ENCODE results near the gene BCAP29. TPM values are rescaled to one million over a fixed set of nuclear protein-coding genes. Genes with fewer than 3 reads are reported as not detected.

Gene BCAP29
- total and polyA plus RNA-seq, 2 of the 8 experiments (the other 6 are each of a cell fraction or from before 2014, with no cell fraction given): 6.8 to 18.1 TPM

DNA sequence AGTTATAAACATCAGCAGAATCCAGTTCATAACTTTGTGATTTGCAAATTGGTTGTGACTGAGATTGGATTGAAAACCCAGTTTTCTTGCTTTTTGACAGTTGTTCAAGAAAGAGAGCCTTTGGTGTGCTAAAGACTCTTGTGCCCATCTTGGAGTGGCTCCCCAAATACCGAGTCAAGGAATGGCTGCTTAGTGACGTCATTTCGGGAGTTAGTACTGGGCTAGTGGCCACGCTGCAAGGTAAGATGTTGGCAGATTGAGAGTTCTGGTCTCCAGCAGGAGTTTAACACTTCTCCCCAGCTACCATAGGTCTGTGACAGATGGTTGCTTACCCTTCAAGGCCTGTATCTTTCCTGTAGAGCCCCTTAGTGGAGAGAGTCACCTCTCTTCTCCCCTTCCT lies 83.2 kb downstream of the BCAP29 start:
- H4K20me1 ChIP-seq (replicated peaks in 1 of 2; ENCODE audit: control insufficient read depth in 1 of 2, insufficient read depth in 2 of 2, low read length in 2 of 2): peaks cover 1 to 2% of the 10 kb centered on the region in 2 experiments
- TF ChIP-seq BRCA1 (IDR thresholded peaks at IDR 0.05; ENCODE audit: low read depth, low read length): no peak
- TF ChIP-seq EP300 (IDR thresholded peaks at IDR 0.05; ENCODE audit: borderline replicate concordance in 1 of 2, low read depth in 2 of 2, low read length in 2 of 2): no peak
- TF ChIP-seq SUZ12 (IDR thresholded peaks at IDR 0.05; ENCODE audit: low read length): no peak
- TF ChIP-seq E2F6 (IDR thresholded peaks at IDR 0.05): no peak
- TF ChIP-seq TBP (IDR thresholded peaks at IDR 0.05; ENCODE audit: low read depth, low read length): no peak
- TF ChIP-seq EGR1 (IDR thresholded peaks at IDR 0.05; ENCODE audit: borderline replicate concordance, low read depth, low read length): no peak
- H2BK12ac ChIP-seq (ENCODE audit: low read depth, low read length): no peak overlapping the region
- no peak overlapping the region for H2AFZ ChIP-seq (ENCODE audit: low read length)
- no peaks in the 10 kb centered on the region for H3K79me2 ChIP-seq (ENCODE audit: control insufficient read depth in 1 of 2, insufficient read depth in 2 of 2, low read length in 2 of 2)
- no peaks in the 10 kb centered on the region for H3K79me1 ChIP-seq (ENCODE audit: low read depth, low read length)
- H3K27ac ChIP-seq (ENCODE audit: low read depth, low read length): no peak overlapping the region
- H2BK20ac ChIP-seq (ENCODE audit: low read length): no peak overlapping the region
- peaks cover 25 to 53% (median 49%) of the 10 kb centered on the region in 4 experiments for H3K27me3 ChIP-seq (replicated peaks in 1 of 4; ENCODE audit: control insufficient read depth in 3 of 4, extremely low read depth in 1 of 4, insufficient read depth in 3 of 4, low read length in 3 of 4)
- FAIRE-seq: no peak
- peaks cover 0 to 2% (median 1%) of the 10 kb centered on the region in 4 experiments; a peak in 3 of 7 replicates for H3K4me1 ChIP-seq (replicated peaks in 1 of 4; ENCODE audit: control insufficient read depth in 3 of 4, insufficient read depth in 4 of 4, low read length in 3 of 4)
- peaks cover 15% of the 10 kb centered on the region; the same call in 1 of the 2 replicates for H3K23me2 ChIP-seq (ENCODE audit: low read depth, low read length)
- CTCF ChIA-PET (ENCODE audit: partially characterized antibody): no interaction called here
- no peak overlapping the region for H3K4ac ChIP-seq (replicated peaks; ENCODE audit: insufficient read length, low read depth, low read length)
- no peak overlapping the region for H3K56ac ChIP-seq (replicated peaks; ENCODE audit: insufficient read length, low read depth, low read length)
- no peak overlapping the region for H2BK15ac ChIP-seq (ENCODE audit: low read length)
- no peaks in the 10 kb centered on the region for H3K9me3 ChIP-seq (ENCODE audit: insufficient read depth in 2 of 2, low read depth in 1 of 2, low read length in 1 of 2)
- H3K18ac ChIP-seq (ENCODE audit: extremely low read depth, low read length): no peak overlapping the region
- H4K91ac ChIP-seq (replicated peaks; ENCODE audit: insufficient read length, low read length): no peak overlapping the region
- no peak overlapping the region for H3K4me3 ChIP-seq (ENCODE audit: extremely low read depth in 1 of 4, insufficient read depth in 2 of 4, low read depth in 3 of 4, low read length in 4 of 4)
- H3K14ac ChIP-seq (ENCODE audit: insufficient read length): no peak overlapping the region
- no peak overlapping the region for H2BK120ac ChIP-seq (replicated peaks; ENCODE audit: low read depth, low read length)
- no peak for DNase-seq (ENCODE audit: low read depth in 1 of 2, low spot score in 2 of 2)
- no peak overlapping the region for H4K5ac ChIP-seq (ENCODE audit: insufficient read length, low read depth, low read length)
- no peak overlapping the region for H2BK5ac ChIP-seq (ENCODE audit: low read depth, low read length)
- no peak overlapping the region for H3K23ac ChIP-seq (ENCODE audit: insufficient read length)
- POLR2A ChIA-PET (ENCODE audit: partially characterized antibody): no interaction called here
- no peak overlapping the region for H3K4me2 ChIP-seq (ENCODE audit: insufficient read depth in 1 of 2, low read depth in 2 of 2, low read length in 2 of 2)
- 82% methylated on average over 4 of the region's 4 CpGs; no CpG with 5 or more reads in 1 of the 2 experiments for WGBS, 2 experiments (ENCODE audit: extremely low coverage in 1 of 2, insufficient coverage in 1 of 2, insufficient read length in 1 of 2, insufficient replicate concordance in 2 of 2, low coverage in 1 of 2, low lambda C conversion rate in 2 of 2, missing lambda C conversion rate in 1 of 2)
- H2AK5ac ChIP-seq (ENCODE audit: low read depth, low read length): no peak overlapping the region
- H4K8ac ChIP-seq (ENCODE audit: extremely low read depth, insufficient read depth, low read length): no peak overlapping the region
- H3K36me3 ChIP-seq (ENCODE audit: control insufficient read depth in 2 of 4, insufficient read depth in 4 of 4, low read length in 3 of 4): no peaks in the 10 kb centered on the region
- no peak overlapping the region for H3K9ac ChIP-seq (replicated peaks in 1 of 4; ENCODE audit: extremely low read depth in 1 of 4, low read depth in 3 of 4, low read length in 3 of 4)

Data from H1 (cell line).